HG03354 (cell line): ENCODE measurements around the gene AMER3.
A peak's percentile ranks its signal among the peaks of the same experiment; 100 is the strongest.

ENCODE experiments used
- ATAC-seq: cut with Tn5 transposase; IDR thresholded peaks from one replicate; pipeline ENCODE4 v1.9.1; 2021; ENCODE audit warnings: mild to moderate bottlenecking; ENCODE audit not compliant: unreplicated experiment, poor library complexity, severe bottlenecking

Gene AMER3

GRCh38 chr2:130744287-130745117 lies 10.8 kb upstream of the AMER3 start:
- no peak for ATAC-seq

- no peak for ATAC-seq
Measured at GRCh38 chr2:130749078-130749477, 6.3 kb upstream of the AMER3 start.

- no peak for ATAC-seq
Measured at GRCh38 chr2:130749641-130750040, 5.7 kb upstream of the AMER3 start.

GRCh38 chr2:130754811-130755210 lies 529 bp upstream of the AMER3 start:
- no peak for ATAC-seq

- ATAC-seq: peak; percentile 60
Measured at GRCh38 chr2:130756053-130756873, 923 bp downstream of the AMER3 start.

GRCh38 chr2:130756874-130757668 lies 1.7 kb downstream of the AMER3 start:
- ATAC-seq: no peak

GRCh38 chr2:130759906-130760753 lies 4.8 kb downstream of the AMER3 start:
- ATAC-seq: no peak

GRCh38 chr2:130760754-130761751 lies 5.7 kb downstream of the AMER3 start:
- no peak for ATAC-seq

- no peak for ATAC-seq
Measured at GRCh38 chr2:130762031-130762909, 6.9 kb downstream of the AMER3 start.

- ATAC-seq: no peak
Measured at GRCh38 chr2:130762910-130763385, 7.6 kb downstream of the AMER3 start.

- no peak for ATAC-seq
Measured at GRCh38 chr2:130763405-130763804, 8.1 kb downstream of the AMER3 start.

GRCh38 chr2:130764035-130764820 lies 8.9 kb downstream of the AMER3 start:
- ATAC-seq: no peak

- ATAC-seq: no peak
Measured at GRCh38 chr2:130764821-130765115, 9.4 kb downstream of the AMER3 start.

GRCh38 chr2:130765464-130765863 lies 10.1 kb downstream of the AMER3 start:
- no peak for ATAC-seq

- ATAC-seq: no peak
Measured at GRCh38 chr2:130766037-130766436, 10.7 kb downstream of the AMER3 start.

- ATAC-seq: no peak
Measured at GRCh38 chr2:130766711-130767407, 11.5 kb downstream of the AMER3 start.
